ENCODE measurements around the gene ATP6V1F. TPM values are rescaled to one million over a fixed set of nuclear protein-coding genes. Genes with fewer than 3 reads are reported as not detected.

ATP6V1F gene, protein sequence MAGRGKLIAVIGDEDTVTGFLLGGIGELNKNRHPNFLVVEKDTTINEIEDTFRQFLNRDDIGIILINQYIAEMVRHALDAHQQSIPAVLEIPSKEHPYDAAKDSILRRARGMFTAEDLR
- total RNA-seq: 100 to 1,000 TPM; 130 to 138 TPM

DNA sequence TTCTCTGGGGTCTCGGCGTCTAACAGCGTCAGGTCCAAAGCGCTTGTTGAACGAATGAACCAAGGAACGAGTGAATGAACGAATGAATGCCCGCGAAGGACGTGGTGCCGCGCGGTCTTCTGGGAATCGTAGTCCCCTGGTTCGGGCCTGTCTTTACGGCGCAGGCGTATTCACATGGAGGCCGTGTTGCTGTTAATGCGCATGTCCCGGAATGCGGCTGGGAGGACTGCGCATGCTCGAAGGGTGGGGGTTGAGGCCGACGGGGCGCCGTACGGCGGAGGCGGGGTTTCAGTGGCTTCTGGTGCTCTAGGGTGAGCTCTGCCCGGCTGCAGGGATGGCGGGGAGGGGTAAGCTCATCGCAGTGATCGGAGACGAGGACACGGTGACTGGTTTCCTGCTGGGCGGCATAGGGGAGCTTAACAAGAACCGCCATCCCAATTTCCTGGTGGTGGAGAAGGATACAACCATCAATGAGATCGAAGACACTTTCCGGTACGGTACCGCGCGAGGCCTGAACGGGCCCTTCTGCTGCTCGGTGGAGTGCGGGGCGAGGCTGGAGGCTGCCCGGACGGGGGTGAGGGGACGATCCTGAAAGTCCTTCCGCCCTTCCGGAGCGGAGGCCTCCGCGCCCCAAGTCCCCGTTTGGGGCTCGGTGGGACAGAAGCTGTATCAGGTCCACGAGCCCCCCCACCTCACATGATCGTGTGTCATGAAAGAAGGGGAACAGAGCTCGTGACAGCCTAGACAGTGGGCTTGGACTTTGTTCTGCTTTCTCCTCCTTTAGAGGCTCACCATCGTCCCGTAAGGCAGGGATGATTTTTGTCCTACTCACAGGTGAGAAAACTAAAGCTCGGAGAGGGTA is at the start of gene ATP6V1F:
Gene ATP6V1F (plus strand): TSS at position 286 of the 862 bp plus-strand sequence. CDS start 49 bp downstream, at position 335.
- Mint-ChIP-seq H3K27me3 (ENCODE audit: low read depth) (peaks cover 1% of the 10 kb centered on the region), H3K36me3 (ENCODE audit: low read depth) (peaks cover 23% of the 10 kb centered on the region), H3K4me1 (ENCODE audit: low read depth) (peaks cover 19% of the 10 kb centered on the region), H3K4me3 (peak within 1 kb of the TSS; percentile 90), H3K27ac (peak within 1 kb of the TSS; percentile 92), H3K9me3 (ENCODE audit: insufficient read depth) (no peaks in the 10 kb centered on the region)
- ChIA-PET POLR2A (interaction anchor here (0.6 to 1.4 kb wide), 6 partner anchors 10 to 248 kb away, joined by 3 to 6 read pairs (median 4); partner anchors contain the start of gene TNPO3), CTCF (interaction anchor here (1.0 to 6.4 kb wide), 19 partner anchors 9 to 435 kb away, joined by 3 to 118 read pairs (median 5); partner anchors contain the start of genes AHCYL2, METTL2B and TNPO3)
- DNase-seq (peak; percentile 99), ATAC-seq (peak; percentile 94)

DNA sequence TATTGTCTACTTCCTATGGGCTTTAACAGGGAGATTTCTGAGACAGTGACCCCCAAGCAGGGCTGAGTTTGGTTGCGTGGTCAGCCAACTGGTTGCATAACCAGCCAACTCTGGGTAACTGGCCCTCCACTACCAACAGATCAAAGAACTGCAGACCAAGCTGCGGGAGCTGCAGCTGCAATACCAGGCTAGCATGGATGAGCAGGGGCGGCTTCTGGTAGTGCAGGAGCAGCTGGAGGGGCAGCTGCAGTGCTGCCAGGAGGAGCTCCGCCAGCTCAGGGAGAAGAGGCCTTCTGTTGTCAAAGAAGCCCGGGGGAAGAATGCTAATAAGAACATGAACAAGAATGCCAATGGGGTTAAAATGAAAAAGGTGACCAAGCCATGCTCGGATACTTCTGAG is 48.2 kb upstream of the ATP6V1F start:
- Mint-ChIP-seq H3K27ac (no peak overlapping the region), H3K4me3 (no peak overlapping the region), H3K4me1 (ENCODE audit: low read depth) (no peaks in the 10 kb centered on the region), H3K9me3 (ENCODE audit: insufficient read depth) (no peaks in the 10 kb centered on the region), H3K27me3 (ENCODE audit: low read depth) (peaks cover 3% of the 10 kb centered on the region), H3K36me3 (ENCODE audit: low read depth) (no peaks in the 10 kb centered on the region)
- ATAC-seq (no peak), DNase-seq (no peak)
- POLR2A ChIA-PET: no interaction called here
- CTCF ChIA-PET: no interaction called here

DNA sequence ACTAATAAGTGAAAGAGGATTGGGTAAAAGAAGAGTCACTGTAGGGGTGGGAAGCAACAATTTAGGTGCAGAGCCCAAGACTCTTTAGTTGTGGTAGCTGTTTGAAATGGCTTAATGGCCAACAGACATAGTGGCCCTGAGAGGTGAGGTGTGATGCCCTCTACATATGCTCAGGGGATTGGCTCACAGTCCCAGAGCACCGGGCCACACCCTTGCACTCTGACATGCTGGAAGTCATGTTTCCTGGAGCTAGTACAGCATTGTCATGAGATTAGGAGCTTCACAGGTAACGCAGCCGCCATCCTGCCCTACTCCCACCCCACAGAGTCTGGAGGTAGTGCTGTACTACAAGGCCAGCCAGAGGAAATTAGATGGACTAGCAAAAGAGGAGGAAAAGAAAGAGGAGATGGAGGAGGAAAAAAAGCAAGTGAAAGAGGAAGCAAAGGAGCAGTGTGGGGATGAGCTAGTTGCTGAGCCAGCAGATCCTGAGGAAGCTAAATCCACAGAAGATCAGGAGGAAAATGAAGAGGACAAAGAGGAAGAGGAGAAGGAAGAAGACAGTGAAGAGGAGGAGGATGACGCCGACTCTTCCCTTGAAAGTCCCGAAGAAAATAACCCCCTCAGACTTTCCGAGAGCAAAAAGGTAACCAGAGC is 47.2 kb upstream of the ATP6V1F start:
- H3K4me1 Mint-ChIP-seq (ENCODE audit: low read depth): peaks cover 4% of the 10 kb centered on the region
- no peak overlapping the region for H3K4me3 Mint-ChIP-seq
- CTCF ChIA-PET: no interaction called here

DNA sequence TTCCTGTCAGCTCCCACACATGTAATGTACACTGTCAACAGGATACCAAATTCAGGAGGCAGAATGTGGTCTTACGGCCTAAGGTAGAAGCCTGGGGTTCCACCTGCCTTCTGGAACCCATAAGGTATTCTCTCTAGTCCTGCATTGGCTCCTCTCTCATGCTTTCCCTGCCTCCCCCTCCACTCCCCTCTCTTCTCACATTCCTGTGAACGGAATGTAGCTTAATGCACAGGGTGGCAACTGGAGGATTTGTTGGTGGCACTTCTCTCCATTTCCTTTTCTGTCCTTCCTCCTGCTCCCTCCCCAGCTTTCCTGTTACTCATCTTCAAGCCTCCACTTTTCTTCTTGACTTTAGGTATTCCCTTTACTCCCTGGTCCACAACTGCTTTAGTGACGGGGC is 44.0 kb upstream of the ATP6V1F start:
- no peaks in the 10 kb centered on the region for H3K9me3 Mint-ChIP-seq (ENCODE audit: insufficient read depth)
- no peak overlapping the region for H3K27ac Mint-ChIP-seq
- ChIA-PET CTCF (interaction anchor here (0.7 to 3.4 kb wide), 3 partner anchors 13 to 65 kb away, joined by 3 to 8 read pairs (median 5); no protein-coding TSS in a partner anchor), POLR2A (no interaction called here)
- H3K4me1 Mint-ChIP-seq (ENCODE audit: low read depth): peaks cover 4% of the 10 kb centered on the region
- DNase-seq (no peak), ATAC-seq (no peak)
- H3K27me3 Mint-ChIP-seq (ENCODE audit: low read depth): peaks cover 3% of the 10 kb centered on the region
- no peak overlapping the region for H3K4me3 Mint-ChIP-seq
- H3K36me3 Mint-ChIP-seq (ENCODE audit: low read depth): no peaks in the 10 kb centered on the region

More for the DNA sequence above, 47.2 kb upstream of the ATP6V1F start:
- DNase-seq (no peak), ATAC-seq (no peak)
- Mint-ChIP-seq H3K36me3 (ENCODE audit: low read depth) (no peaks in the 10 kb centered on the region), H3K27ac (no peak overlapping the region), H3K9me3 (ENCODE audit: insufficient read depth) (no peaks in the 10 kb centered on the region), H3K27me3 (ENCODE audit: low read depth) (peaks cover 3% of the 10 kb centered on the region)
- POLR2A ChIA-PET: interaction anchor here (0.6 kb wide), 1 partner anchor 29 kb away, joined by 3 read pairs; no protein-coding TSS in a partner anchor

DNA sequence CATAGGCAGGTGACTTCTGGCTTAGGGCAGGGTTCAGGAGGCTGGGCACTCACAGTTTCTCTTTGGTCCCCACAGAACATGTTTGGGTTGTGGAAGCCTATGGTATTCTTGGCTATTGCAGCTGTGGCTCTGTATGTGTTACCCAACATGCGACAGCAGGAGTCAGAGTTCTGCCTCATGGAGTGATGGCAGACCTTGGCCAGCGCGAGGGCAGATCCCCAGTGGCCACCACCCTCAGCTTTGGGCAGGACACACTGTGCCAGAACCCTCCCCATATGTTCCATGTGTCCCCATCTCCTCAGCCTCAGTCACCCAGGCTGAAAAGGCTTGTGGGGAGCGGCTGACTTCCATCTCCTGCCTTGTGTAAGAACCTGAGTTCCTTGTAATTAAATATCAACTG is 40.9 kb upstream of the ATP6V1F start:
- ATAC-seq: no peak
- DNase-seq: no peak
- no peaks in the 10 kb centered on the region for H3K27me3 Mint-ChIP-seq (ENCODE audit: low read depth)
- H3K4me1 Mint-ChIP-seq (ENCODE audit: low read depth): peaks cover 4% of the 10 kb centered on the region
- CTCF ChIA-PET: no interaction called here
- H3K27ac Mint-ChIP-seq: no peak overlapping the region
- H3K4me3 Mint-ChIP-seq: no peak overlapping the region
- H3K36me3 Mint-ChIP-seq (ENCODE audit: low read depth): no peaks in the 10 kb centered on the region
- POLR2A ChIA-PET: no interaction called here
- H3K9me3 Mint-ChIP-seq (ENCODE audit: insufficient read depth): no peaks in the 10 kb centered on the region

DNA sequence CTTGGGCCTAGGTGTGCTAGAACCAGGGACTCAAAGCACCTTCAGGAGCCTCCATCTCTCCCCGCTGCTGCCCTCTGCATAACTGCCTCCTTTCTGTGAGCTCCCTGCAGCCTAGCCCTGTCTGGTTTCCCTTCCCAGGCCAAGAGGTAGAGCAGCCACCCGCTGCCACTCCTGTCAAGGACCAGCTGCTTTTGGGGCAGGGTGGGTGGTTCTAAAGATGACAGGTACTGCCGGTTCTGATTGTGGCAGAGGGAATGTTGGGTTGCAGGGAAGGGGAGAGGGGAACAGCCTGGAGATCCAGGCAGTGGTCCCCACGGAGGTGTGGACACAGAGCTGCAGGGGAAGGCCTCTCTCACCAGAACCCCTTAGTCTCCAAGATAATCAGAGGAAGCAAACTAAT is 36.1 kb upstream of the ATP6V1F start:
- ChIA-PET CTCF (no interaction called here), POLR2A (no interaction called here)
- Mint-ChIP-seq H3K9me3 (ENCODE audit: insufficient read depth) (no peaks in the 10 kb centered on the region), H3K27ac (no peak overlapping the region), H3K4me1 (ENCODE audit: low read depth) (peaks cover 13% of the 10 kb centered on the region), H3K4me3 (no peak overlapping the region), H3K27me3 (ENCODE audit: low read depth) (peaks cover 26% of the 10 kb centered on the region), H3K36me3 (ENCODE audit: low read depth) (no peaks in the 10 kb centered on the region)
- DNase-seq: no peak
- ATAC-seq: no peak

DNA sequence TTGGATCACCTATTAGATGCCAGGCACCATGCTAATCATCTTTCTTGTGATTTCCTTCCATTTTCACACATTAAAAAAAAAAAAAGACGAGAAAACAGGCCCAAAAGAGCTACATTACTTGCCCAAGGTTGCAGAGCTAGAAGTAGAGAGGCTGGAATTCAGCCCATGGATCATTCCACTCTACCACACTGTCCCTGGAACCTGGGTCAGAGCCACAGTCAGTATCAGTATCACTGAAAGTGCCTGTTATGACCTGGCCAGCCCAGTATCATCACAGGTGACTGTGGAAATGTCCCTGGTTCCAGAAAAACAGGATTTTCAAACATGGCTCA is 35.8 kb upstream of the ATP6V1F start:
- ChIA-PET CTCF (no interaction called here), POLR2A (no interaction called here)
- no peak overlapping the region for H3K4me3 Mint-ChIP-seq
- H3K27me3 Mint-ChIP-seq (ENCODE audit: low read depth): peaks cover 30% of the 10 kb centered on the region
- ATAC-seq: no peak
- no peak for DNase-seq
- no peaks in the 10 kb centered on the region for H3K36me3 Mint-ChIP-seq (ENCODE audit: low read depth)
- H3K27ac Mint-ChIP-seq: no peak overlapping the region
- no peaks in the 10 kb centered on the region for H3K9me3 Mint-ChIP-seq (ENCODE audit: insufficient read depth)
- H3K4me1 Mint-ChIP-seq (ENCODE audit: low read depth): peaks cover 17% of the 10 kb centered on the region

DNA sequence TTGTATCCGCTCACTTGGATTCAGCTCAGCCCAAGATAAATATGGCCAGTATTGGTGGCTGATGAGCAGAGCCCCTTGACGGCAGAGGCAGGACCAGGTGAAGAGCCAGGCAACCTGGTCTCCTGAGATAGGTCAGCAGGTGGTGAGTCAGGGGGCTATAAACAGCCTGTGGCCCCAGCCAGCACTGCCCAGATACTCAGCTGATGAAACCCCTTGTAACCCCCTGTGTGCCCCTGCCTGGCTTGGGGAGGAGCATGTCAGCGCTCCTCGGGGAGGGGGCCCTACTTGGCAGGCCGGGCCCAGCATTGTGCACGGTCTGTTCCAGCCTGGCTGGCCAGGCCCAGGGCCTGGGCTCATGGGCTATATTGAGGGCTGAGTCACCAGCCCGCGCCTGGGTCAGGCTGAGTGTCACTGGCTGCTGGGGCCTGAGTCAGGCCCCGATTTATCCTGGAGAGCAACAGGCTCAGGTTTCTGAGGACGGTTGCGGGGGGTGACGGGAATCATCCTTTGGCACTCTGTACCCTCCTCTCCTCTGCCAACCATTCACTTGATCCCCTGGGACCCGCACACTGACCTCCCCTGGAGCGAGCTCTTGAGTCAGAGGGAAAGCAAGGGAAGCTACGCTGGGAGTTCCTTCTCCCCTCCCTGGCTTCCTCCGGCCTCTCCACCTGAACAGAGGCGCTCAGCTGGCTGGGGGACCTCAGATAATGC is 35.3 kb upstream of the ATP6V1F start:
- ATAC-seq (no peak), DNase-seq (no peak)
- Mint-ChIP-seq H3K4me3 (no peak overlapping the region), H3K27me3 (ENCODE audit: low read depth) (peaks cover 32% of the 10 kb centered on the region), H3K27ac (no peak overlapping the region), H3K9me3 (ENCODE audit: insufficient read depth) (no peaks in the 10 kb centered on the region), H3K36me3 (ENCODE audit: low read depth) (no peaks in the 10 kb centered on the region), H3K4me1 (ENCODE audit: low read depth) (peaks cover 17% of the 10 kb centered on the region)
- ChIA-PET CTCF (interaction anchor here (1.0 kb wide), 1 partner anchor 56 kb away, joined by 4 read pairs; no protein-coding TSS in a partner anchor), POLR2A (no interaction called here)

DNA sequence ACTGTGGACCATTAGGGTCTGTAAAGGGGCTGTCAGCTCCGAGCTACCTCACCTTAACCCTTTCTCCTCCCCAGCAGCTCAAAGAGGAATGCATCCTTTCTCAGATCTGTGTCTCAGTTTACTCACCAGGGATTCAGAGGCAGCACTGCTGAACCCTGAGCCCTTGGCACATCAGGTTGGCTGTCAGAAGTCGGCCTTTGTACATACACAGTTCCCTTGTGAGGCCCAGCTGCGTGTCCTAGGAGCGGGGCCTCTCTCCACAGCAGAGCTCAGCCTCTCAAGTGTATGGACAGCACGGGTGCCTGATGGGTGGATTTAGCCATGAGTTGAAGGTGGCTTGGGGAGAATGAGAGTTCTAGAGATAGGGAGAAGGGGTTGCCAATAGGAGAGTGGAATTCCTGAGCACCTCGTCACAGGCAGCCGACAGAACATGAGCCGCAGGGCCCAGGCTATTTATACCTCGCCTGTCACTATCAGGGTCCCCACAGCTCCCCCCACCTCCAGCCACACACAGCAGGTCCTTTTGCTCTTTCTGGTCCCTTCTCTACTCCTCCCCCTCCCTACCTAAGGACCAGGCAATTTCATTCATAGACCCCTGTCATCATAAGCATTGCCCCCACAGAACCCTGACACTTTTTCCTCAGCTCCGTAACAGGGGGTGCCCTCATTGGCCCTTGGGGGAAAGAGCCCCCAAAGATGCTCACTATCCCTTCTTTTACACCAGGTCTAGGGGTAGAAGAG is 34.5 kb upstream of the ATP6V1F start:
- DNase-seq: no peak
- no peaks in the 10 kb centered on the region for H3K36me3 Mint-ChIP-seq (ENCODE audit: low read depth)
- no peak for ATAC-seq
- H3K4me1 Mint-ChIP-seq (ENCODE audit: low read depth): peaks cover 17% of the 10 kb centered on the region
- H3K27me3 Mint-ChIP-seq (ENCODE audit: low read depth): peaks cover 34% of the 10 kb centered on the region
- ChIA-PET CTCF (interaction anchor here (1.0 to 1.1 kb wide), 2 partner anchors 14 to 56 kb away, joined by 3 to 4 read pairs; no protein-coding TSS in a partner anchor), POLR2A (no interaction called here)
- no peak overlapping the region for H3K4me3 Mint-ChIP-seq
- no peak overlapping the region for H3K27ac Mint-ChIP-seq
- no peaks in the 10 kb centered on the region for H3K9me3 Mint-ChIP-seq (ENCODE audit: insufficient read depth)

DNA sequence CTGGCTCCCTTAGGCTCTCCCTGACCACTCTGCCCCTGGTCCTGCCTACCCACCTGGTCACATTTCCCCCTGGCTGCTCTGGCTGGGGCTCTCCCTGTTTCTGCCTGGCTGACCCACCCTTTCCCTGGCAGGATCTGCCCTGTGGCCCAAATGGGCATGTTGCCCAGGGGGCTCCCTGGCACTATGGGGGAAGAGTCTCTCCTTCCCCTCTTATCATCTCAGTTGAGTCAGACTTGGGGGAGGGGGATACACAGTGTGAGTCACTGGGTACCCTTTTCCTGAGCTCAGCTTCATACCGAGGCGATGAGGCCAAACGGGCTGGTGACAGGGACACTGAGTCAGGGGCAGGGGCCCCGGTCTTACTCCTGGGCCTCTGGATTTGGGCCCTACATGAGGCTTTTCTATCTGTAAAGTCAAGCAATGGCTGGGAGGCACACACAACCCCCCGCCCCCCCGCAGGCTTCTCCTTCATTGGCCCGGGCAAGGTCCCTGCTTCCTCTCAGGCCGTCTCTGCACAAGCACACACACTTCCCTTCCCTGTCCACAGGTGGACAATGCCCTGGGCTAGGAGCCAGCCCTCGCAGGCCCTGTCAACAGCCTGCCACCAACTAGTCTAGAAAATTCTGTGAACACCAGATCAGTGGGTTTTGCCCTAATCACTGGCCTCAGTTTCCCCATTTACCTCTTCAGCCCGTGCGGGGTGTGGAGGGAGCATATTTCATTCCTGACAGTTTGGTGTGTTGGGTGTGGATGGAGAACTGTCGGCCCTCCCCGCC is 33.1 kb upstream of the ATP6V1F start:
- no peaks in the 10 kb centered on the region for H3K9me3 Mint-ChIP-seq (ENCODE audit: insufficient read depth)
- H3K27ac Mint-ChIP-seq: no peak overlapping the region
- ChIA-PET CTCF (interaction anchor here (1.1 kb wide), 1 partner anchor 13 kb away, joined by 3 read pairs; no protein-coding TSS in a partner anchor), POLR2A (no interaction called here)
- peaks cover 34% of the 10 kb centered on the region for H3K27me3 Mint-ChIP-seq (ENCODE audit: low read depth)
- no peaks in the 10 kb centered on the region for H3K36me3 Mint-ChIP-seq (ENCODE audit: low read depth)
- DNase-seq (no peak), ATAC-seq (no peak)
- H3K4me3 Mint-ChIP-seq: no peak overlapping the region
- H3K4me1 Mint-ChIP-seq (ENCODE audit: low read depth): peaks cover 17% of the 10 kb centered on the region

Data from activated CD8-positive, alpha-beta T cell treated with anti-CD3 and anti-CD28 coated beads, Interleukin-2, amount 10 ng/mL, durations not matched to agents 7 days and 5 days (primary cell).